ENCODE results near the gene CYGB.
A peak's percentile ranks its signal among the peaks of the same experiment; 100 is the strongest.
"Not testable (repeated sequence)": the region's sequence is repeated elsewhere in the genome, so short reads cannot be mapped to it uniquely, and the experiment has no call there.

Gene CYGB

DNA sequence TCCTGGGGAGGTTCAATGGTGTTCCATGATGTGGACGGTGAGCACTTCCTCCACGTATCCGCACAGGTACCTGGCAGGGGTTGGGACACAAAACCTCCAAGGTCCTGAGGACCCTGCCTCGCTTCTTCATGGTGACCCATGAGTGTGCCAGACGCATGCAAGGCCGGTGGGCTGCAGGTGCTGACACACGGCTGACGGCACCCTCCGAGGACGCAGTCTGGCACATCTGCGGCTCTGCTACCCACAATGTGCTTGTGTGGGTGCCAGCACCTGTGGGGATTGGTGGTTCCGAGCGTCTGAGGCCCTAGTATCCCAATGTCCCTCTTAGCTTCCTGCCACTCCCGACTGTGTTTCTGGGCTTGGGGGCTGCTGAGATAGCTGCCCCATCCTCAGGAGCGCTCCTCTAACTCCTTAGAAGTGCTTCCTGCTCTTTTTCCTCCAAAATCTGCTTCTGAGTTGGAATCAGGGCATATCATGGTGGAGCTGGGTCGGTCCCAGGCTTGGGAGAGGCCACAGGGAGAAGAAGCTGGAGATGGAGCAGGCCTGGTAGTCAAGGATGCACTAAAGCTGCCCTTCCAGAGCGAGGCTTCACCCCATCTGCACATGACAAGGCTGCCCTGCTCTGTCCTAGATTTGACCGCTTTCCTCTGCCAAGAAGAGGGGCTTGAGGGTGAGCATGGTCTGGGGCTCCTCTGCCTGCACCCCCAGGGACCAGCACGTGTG lies 1.6 kb downstream of the CYGB start:
- DNase-seq: no peak

DNA sequence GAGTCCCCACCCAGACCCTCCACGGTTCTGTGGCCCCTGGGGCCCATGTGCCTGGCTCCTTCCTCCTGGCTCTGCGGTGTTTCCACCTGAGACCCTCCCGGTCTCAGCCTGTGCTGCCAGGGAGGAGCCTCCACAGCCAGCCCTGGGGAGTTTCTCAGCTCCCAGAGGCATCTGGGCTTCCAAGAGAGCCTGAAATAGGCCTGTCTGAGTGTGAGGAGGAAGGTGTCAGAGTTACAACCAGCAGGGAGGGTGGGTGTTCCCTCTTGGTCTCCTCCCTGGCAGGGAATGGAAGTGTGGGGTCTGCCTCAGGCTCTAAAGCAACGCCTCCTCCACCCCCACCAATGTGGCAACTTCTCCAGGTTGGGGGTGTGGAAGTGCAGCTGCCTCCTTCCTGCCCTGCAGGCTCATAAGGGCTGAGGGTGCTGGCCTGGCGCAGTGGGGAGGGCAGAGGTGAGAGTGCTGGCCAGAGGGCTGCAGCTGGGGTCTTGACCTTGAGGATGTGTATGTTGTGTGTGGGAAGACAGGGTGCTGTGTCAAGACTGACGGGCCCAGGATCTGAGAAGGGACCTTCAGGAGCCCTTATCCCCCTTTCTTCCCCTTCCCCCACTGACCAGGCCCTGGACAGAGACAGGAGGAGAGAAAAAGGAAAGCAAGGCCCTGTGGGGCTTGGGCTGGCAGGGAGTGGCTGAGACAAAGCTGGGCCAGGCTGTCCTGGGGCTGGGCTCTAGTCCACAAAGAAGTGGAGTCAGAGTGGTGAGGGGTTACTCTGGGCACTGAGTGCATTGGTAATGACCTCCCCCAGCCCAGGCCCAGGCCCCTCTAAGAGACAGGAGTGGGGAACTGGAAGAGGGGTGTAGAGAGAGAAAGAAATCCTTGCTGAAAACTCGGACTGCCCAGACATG lies 2.4 kb downstream of the CYGB start:
- DNase-seq: no peak

DNA sequence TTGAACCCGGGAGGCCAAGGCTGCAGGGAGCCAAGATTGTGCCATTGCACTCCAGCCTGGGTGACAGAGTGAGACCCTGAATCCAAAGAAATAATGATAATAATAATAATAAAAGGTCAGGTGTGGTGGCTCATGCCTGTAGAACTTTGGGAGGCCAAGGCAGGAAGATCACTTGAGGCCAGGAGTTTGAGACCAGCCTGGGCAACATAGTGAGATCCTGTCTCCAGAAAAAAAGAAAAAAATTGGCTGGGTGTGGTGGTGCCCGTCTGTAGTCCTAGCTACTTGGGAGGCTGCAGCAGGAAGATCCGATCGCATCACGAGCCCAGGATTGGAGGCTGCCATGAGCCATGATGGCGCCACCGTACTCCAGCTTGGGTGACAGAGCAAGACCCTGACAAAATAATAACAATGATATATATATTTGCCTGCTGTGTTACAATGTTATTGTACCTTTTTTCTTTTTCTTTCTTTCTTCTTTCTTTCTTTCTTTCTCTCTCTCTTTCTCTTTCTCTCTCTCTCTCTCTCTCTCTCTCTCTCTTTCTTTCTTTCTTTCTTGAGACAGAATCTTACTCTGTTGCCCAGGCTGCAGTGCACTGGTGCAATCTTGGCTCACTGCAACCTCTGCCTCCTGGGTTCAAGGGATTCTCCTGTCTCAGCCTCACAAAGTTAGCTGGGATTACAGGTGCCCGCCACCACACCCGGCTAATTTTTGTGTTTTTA lies 3.7 kb downstream of the CYGB start:
- DNase-seq: not testable (repeated sequence)

DNA sequence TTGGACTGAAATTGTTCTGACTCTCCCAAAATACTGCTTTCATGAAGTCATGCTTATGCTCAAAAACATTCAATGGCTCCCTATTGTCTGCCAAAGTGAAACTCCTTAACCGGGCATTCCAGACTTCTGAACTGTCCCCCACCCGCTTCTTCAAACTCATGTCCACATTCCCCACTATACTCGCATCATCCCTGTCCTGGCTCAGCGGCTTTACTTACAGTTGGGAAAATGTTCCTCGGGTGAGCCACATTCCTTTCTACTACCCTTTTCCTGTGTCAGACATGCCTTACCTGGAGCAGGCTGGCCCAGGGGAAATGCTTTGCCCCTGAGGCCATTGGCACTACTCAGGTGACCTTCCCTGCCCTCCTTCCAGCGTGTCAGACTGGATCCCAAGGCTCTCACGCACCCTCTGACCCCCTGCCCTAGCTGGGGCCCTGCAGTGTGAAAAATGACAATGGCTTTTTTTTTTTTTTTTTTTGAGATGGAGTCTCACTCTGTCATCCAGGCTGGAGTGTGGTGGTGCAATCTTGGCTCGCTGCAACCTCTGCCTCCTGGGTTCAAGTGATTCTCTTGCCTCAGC lies 5.3 kb downstream of the CYGB start:
- DNase-seq: no peak

DNA sequence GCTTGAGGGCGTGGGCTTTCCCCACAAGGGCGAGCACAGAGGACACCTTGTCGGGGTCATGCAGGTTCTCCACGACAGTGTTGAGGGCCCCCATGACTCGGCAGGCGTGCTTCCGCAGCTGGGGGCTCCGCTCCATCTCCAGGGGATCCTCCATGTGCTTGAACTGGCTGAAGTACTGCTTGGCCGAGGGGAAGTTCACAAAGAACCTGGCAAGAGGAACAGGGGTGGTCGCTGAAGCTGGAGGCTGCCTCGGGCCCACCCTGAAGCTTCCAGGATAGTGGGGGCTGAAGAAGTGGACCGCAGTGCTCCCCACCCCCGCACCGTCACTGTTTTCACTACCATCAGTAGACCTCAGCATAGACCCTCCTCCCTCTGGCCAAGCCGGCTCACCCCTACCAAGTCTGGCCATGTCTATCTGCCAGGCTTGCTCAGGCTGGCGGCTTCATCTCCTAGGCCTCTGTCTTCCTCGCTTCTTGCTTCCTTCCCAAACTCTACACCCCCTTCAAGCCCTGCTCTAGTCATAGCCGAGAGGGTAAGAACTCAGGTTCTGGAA lies 5.9 kb downstream of the CYGB start:
- DNase-seq: no peak

DNA sequence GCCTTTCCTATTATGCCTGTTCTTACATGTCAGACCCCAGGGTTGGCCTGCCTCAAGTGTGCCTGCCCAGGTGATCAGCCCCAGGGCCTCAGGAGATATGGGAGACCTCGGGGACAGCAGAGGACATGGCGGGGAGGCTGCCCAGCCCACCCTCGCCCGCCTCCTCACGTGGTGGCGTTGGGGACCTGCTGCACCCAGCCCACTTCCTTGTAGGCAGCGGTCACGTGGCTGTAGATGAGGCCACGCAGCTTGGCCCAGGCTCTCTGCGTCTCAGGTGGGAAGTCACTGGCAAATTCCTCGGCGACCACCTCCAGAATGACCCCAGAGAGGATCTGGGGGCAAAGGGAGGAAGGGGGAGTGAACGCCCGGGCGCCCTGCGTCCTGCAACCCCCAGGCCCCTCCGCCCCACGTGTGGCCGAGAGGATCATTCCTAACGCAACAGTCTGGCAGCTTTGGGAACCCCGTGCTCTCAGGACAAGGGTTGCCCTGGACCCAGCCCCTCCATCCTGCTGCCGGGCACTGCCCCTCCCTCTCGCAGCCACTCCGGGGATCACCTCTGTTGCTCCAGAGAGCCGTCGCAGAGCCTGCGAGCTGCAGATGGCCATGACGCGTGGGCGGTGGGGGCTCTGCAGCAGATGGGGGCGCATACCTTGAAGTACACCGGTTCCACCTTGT lies 6.6 kb downstream of the CYGB start:
- DNase-seq: no peak

DNA sequence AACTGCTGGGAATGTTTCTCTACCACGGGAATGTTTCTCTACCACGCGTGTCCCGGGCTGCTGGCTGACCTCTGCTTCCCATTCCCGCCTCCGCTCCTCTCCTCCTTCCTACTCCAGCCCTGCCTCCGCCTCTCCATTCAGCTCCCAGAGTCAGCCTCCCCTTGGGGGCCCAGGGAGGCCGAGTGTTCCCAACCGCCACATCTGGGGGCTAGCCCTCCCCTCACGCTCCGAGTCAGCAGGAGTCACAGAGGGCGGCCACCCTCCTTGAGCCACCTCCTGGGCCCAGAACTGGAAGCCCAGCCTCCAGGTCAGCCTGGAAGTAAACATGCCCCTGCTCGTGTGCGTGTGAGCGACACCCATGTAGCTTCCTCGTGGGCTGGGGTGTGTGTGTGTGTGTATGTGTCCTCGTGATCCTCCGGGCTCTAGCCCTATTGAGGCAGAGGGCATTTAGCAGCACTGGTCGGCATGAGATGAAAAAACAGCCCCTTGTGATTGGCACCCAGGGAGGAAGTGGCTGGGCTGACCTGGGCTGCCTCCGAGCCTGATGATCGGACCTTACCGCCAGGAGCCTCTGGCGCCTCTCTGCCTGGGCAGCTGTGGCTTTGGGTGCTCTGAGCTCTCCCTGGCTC lies 7.3 kb downstream of the CYGB start:
- no peak for DNase-seq

DNA sequence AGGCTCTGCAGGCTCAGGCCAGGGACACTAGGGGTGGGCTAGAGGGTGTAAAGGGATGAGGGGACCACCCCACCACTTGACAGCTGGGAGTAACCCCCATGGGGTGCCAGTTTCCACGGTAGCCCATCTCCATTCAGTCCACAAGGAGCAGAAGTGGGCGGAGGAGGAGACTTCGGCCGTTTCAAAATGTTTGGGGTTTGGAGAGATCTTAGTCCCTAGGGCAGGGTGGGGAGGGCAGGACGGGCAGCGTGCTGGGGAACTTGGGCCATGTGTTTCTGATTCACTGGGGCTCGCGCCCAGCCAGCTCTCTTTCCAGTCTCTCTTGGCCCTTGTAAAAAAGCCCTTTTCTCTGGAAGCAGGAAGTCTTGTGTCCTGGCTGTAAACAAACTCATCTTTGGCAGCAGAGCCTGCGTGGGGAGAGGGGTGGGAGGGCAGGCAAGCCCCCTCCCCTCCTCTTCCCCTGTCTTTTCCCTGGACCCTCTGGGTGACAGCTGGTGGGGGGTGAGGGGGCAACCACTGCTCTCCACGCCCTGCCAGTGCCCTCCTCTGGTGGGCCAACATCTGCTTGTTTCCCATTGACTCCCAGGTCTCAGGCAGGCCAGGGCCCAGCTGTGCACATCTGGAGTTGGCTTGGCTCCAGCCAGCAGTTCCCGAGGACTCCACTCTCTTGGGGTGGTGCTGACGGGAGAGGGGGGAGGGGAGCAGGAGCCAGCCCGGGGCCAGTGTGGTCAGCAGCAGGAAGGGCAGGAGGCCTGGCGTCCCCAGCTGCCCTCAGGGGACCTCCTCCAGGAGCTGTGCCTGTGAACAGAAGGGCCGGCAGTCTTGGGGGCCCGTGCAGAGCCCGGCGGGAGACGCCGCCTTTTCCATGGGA lies 8.1 kb downstream of the CYGB start:
- DNase-seq: peak; percentile 75

DNA sequence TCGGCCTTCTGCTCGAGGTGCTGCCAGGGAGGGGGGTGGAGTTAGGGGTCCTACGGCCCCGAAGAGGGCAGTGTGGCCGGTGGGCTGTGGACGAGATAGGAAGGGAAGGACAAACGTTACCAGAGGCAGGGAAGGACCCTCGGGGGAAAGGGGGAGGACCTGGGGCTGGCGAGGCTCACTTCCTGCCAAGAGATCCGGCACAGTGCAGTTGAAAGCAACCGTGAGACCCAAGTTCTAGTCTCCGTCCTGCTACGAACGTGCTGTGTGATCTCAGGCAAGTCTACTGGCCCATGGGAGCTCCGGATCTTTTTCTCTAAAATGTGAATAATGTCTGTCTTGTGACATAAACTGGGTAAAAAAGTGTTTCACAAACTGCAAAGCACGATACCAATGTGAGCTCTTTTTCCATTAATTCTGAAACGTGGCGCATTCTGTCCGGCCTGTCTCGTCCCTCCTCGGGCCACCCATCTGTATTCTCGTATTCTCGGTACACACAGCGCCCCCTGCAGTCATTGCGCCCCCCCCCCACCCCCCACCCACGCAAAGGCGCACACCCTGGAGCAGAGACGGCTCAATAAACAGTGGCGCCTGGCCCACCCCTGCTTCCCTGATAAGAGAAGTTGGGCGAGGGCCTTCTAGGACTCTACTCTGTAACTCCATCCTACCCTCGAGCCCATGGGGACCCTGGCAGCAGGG lies 8.8 kb downstream of the CYGB start:
- DNase-seq: no peak

DNA sequence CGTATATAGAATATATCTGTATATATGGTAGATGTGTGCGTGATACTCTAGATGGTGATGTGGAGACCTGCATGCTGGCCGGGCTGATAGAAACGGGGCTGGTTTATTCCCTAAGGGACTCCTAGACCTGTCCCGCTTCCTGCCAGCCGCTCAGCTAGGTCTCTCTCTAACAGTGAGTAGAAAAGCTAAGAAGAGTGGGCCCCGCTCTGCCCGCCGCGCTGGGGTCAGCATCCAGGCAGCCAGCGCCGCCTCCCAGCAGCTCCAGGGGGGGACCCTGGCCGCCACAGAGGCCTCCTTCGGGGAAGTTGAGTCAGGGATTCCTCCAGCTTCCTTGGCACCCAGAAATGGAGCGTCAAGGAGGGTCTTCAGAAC lies 9.4 kb downstream of the CYGB start:
- DNase-seq: no peak

DNA sequence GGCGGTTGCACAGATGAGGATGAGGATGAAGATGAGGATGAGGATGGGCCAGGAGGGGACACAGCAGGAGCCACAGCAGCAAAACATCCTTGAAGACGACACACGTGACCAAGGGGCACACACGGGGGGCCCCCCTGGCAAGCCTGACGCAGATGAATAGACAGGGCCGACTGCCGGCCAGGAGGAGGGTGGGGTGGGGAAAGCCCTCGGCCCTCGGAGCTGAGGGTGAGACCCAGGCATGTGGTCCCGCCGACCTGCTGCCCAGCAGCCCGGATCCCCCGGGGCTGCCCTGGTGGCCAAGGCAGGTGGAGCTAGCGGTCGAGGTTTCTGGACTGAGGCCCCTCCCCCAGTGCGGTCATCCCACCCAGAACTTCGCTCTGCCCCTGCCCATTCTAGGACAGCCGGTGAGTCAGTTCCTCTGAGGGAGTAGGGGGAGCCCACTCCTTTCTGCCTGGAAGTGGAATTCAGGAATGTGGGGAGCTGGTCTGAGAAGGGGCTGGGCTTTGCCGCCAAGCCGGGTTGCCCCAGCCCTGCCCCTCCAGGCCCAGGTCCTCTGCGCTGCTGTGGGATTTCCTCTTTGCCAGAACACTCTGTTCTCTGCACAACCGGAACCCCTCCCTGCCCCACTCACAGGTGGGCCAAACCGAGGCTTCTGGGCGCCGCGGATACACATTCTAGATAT lies 9.9 kb downstream of the CYGB start:
- peak; percentile 70 for DNase-seq

DNA sequence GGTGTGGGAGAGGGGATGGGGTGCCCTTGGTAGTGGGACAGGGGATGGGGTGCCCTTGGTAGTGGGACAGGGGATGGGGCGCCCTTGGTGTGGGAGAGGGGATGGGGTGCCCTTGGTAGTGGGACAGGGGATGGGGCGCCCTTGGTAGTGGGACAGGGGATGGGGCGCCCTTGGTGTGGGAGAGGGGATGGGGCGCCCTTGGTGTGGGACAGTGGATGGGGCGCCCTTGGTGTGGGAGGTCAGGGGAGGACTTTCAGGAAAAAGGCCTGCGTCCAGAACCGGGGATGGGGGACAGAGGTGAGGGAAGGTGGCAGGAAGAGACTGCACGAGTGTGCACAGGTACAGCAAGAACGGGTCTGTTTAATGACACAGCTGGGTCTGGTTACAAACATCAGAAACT lies 10.5 kb downstream of the CYGB start:
- DNase-seq: not testable (repeated sequence)

DNA sequence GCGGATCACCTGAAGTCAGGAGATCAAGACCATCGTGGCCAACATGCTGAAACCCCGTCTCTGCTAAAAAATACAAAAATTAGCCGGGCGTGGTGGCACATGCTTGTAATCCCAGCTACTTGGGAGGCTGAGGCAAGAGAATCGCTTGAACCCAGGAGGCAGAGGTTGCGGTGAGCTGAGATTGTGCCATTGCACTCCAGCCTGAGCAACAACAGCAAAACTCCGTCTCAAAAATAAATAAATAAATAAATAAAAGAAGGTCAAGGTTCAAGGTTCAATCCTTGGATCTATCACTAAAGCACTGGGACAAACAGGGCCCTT lies 12.0 kb downstream of the CYGB start:
- not testable (repeated sequence) for DNase-seq

DNA sequence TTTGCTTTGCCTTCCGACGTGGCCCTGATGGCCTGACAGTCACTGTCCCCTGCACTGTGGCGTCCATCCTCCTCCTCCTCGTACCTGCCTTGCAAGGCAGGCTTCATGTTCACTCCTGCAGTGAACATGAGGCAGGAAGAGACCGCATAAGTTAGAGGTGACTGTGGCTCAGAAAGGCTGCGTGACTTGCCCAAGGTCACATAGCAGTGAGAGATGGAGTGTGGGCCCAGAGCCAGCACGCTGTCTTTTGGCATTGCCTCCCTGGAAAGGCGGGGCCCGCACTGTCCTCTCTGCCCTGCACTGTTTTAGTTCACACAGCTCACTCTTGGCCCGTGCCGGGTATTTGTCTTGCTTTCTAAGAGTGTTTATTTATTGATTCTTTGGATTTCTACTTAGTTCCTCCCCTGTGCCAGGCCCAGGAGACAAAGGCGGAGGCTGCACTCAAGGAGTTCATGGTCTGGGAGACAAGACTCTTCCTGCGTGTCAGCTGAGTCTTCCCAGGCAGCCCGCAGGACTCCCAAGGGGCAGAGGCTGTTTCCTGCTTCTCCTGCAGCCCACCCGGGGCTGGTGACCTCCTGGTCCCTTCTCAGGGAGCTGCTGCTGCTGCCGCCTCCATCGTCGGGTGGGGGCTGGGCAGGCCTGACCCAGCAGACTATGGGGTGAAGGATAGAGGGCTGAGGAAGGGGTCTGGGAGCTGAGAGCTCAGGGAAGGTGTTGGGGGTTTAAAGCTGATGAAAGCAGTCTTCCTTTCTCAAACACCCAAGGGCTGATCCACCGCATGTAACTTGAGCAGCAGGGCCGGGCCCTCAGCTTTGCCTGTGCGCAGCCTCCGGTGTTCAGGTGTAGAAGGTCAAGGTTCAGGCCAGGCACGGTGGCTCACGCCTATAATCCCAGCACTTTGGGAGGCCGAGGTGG lies 12.7 kb downstream of the CYGB start:
- peak; percentile 63 for DNase-seq

DNA sequence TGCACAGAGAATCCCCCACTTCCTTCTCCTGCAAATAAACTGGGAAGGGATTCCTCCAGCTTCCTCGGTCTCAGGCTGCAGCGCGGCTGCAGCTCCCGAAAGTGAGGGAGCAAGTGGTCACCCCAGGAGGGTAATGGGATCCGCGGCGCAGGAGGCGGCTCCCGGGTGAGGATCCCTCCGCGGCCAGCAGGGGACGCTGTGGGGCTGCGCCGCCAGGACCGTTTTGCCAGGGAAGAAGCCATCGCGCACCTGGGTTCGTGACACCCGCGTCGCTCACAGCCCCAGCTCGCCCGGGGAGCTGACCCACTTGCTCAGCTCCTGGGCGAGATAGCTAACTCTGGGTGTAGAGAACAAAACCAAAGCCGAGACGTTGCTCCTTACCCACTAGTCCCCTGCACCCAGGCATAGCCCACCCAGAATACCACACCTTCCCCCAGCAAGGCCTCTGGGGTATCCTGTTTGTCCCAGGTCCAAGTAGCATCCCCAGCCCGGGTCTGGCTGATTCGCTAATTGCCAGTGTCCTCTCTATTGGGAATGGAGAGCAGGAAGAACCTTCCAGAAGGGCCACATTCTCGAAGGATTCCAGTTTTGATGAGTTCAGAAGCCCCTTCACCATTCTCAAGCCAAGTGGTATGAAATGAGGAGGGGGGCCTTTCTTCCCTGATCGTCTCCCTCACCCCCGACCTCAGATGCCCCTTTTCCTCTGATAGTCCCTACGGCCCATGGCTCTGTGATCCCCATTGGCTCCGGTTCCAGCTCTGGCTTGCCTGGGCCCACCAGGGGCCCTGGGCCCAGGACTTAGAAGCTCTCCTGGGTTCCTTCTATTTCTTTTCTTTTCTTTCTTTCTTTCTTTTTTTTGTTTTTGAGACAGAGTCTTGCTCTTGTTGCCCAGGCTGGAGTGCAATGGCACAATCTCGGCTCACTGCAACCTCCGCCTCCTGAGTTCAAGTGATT lies 14.1 kb downstream of the CYGB start:
- DNase-seq: peak; percentile 88

DNA sequence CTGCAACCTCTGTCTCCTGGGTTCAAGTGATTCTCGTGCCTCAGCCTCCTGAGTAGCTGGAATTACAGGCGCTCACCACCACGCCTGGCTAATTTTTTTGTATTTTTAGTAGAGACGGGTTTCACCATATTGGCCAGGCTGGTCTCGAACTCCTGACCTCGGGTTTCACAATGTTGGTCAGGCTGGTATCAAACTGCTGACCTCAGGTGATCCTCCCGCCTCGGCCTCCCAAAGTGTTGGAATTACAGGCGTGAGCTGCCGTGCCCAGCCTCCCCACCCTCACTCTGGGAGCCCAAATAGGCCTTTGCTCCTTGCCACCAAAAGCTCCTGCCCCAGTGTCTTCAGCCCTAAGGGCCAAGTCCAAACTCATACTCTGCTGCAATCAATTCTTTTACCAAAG lies 15.8 kb downstream of the CYGB start:
- DNase-seq: not testable (repeated sequence)

DNA sequence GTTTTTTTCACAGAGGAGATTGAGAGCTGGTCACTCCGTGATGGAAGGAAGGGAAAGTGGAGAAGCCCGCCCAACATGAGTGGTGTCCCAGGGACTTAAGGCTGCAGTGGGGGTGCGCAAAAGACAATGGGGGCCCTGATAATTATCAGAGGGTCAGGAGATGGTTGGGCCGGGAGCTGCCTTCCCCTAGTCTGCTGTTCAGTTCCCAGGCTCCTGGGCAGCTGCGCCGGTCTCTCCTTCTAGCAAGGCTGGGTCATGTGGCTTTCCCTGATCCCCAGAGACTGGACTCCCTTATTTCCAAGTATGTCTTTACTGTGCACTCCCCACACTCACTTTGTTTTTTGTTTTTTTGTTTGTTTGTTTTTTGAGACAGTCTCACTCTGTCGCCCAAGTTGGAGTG lies 16.2 kb downstream of the CYGB start:
- DNase-seq: no peak

Data from eye (tissue), 1 donor.